Fibroblast of pulmonary artery (primary cell): ENCODE results near the gene SUPT7L.

Experiments used
- DNase-seq: peaks from one replicate; pipeline ENCODE4 v3.0.0-alpha.2; 2010; ENCODE audit warnings: low read depth
- H3K4me3 ChIP-seq: replicated peaks from 2 replicates; pipeline ENCODE4 v1.5.1; 2011; ENCODE audit warnings: low read depth, mild to moderate bottlenecking, control low read depth, low read length, moderate library complexity
- CTCF ChIP-seq: IDR thresholded peaks from 2 replicates; pipeline ENCODE4 v1.5.1; 2011; ENCODE audit warnings: mild to moderate bottlenecking, control low read depth, low read length, inconsistent platforms; ENCODE audit errors: missing control alignments

Gene SUPT7L

GRCh38 chr2:27652790-27653189 lies 10.6 kb downstream of the SUPT7L start:
- no peak for DNase-seq
- no peak for TF ChIP-seq CTCF
- H3K4me3 ChIP-seq: no peak overlapping the region

DNA sequence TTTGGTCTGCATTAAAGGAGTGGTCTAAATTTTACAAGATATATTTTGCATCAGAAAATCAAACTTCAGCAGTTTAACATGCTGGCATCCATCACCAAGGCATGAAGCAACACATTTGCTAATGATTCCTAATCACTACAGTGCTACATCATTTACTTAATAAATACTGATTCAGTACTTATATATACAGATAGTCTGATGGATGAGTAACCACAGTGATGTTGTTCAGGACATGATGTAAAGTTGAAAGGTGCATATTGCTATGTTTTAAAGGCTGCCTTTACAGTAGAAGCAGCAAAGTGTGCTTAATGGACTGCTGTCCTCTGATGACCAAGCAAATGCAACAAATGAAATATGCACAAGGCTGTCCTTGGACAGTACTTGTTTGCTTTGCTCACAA lies 11.1 kb downstream of the SUPT7L start:
- no peak overlapping the region for H3K4me3 ChIP-seq
- no peak for DNase-seq
- TF ChIP-seq CTCF: no peak

GRCh38 chr2:27651056-27651455 lies 12.4 kb downstream of the SUPT7L start:
- no peak for DNase-seq
- no peak overlapping the region for H3K4me3 ChIP-seq
- no peak for TF ChIP-seq CTCF

DNA sequence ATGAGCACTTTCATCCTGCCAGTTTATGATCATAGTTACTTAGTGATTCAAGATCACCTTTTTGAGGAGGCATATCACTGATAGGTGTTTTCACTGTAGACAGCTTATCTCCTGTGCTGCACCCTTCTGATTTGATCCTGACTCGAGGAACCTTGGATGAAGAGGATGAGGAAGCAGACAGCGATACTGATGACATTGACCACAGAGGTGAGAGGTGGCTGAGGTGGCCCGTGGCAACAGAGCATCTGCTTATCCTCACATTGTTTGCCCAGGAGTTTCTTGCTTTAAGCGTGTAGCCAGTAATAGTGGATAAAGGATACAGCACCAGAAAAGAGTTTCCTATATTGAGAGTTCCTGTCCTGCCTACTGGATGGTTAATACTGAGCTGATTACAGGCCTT lies 15.7 kb downstream of the SUPT7L start:
- no peak for TF ChIP-seq CTCF
- DNase-seq: no peak

GRCh38 chr2:27647289-27647688 lies 16.1 kb downstream of the SUPT7L start:
- DNase-seq: no peak
- no peak for TF ChIP-seq CTCF
- H3K4me3 ChIP-seq: no peak overlapping the region

More for the DNA sequence above, 15.7 kb downstream of the SUPT7L start:
- H3K4me3 ChIP-seq: no peak overlapping the region

DNA sequence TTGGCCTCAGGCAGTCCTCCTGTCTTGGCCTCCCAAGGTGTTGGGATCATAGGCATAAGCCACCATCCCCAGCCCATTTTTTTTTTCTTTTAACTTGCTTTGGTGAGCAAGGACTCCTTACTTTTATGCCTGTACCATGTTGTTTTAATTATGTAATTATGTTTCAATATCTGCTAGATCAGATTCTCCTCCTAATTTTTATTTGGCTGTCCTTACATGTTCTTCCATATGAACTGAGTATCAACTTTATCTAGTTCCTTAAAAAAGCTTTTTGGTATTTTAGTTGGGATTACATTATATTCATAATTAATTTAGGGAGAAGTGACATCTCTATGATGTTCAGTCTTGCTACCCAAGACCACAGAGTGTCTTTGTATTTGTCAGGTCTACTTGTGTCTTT lies 18.2 kb downstream of the SUPT7L start:
- no peak for DNase-seq
- no peak for TF ChIP-seq CTCF
- no peak overlapping the region for H3K4me3 ChIP-seq

GRCh38 chr2:27640722-27641245 lies 22.6 kb downstream of the SUPT7L start:
- TF ChIP-seq CTCF: no peak
- DNase-seq: no peak
- H3K4me3 ChIP-seq: no peak overlapping the region
